GM12878 (cell line): ENCODE measurements around the gene PLPP3.

Experiments used
- CBFB ChIP-seq: IDR thresholded peaks from 2 replicates; pipeline ENCODE4 v1.6.1; 2016; ENCODE audit warnings: antibody characterized with exemption, low read depth
- HCFC1 ChIP-seq: fragments of 150-350 bp; IDR thresholded peaks from 2 replicates; pipeline ENCODE4 v1.6.1; 2014; ENCODE audit warnings: low read length

- no peak for TF ChIP-seq CBFB
- TF ChIP-seq HCFC1: no peak
These were observed 109.6 kb downstream of the PLPP3 start for GRCh38 chr1:56469640-56470371.
